SKM-1 treated with dmso at 0.1 percent for 144 hours (cell line): ENCODE measurements around the gene COL1A1.
A peak's percentile ranks its signal among the peaks of the same experiment; 100 is the strongest.

Experiments
- DNase-seq: peaks from one replicate; lab custom pipeline; 2025; ENCODE audit not compliant: unreplicated experiment; lab: John Stamatoyannopoulos, UW

Gene COL1A1

DNA sequence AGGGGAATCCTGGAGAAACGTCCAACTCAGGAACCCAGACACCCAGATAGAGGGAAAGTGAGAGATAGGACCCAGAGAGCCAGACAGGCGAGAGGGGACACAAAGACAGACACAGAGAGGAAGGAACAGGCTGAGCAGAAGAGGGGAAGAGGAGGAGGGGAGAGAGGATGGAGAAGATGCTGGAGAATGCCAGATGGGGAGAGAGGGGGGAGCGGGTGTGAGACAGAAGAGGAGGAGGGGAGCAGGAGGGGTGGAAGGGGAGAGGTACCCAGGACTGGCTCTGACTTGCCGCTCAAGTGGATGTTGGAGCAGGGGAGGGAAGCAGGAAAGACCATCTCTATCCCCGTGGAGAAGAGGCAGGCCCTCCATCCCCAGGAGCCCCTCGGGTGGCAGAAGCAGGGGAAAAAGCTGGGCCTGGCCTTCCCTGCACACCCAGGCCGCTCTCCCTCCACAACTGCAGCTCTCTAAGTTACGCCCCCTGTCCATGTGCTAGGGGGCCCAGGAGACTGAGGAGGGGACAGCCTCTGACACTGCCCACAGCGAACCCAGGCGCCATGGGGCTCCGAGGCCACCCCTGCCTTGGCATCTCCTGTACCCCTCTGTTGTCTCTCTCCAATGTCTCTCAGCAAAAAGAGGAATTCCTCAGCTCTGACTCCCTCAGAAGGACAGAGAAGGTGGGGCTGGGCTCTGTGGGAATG lies 55.8 kb downstream of the COL1A1 start:
- DNase-seq: no peak

DNA sequence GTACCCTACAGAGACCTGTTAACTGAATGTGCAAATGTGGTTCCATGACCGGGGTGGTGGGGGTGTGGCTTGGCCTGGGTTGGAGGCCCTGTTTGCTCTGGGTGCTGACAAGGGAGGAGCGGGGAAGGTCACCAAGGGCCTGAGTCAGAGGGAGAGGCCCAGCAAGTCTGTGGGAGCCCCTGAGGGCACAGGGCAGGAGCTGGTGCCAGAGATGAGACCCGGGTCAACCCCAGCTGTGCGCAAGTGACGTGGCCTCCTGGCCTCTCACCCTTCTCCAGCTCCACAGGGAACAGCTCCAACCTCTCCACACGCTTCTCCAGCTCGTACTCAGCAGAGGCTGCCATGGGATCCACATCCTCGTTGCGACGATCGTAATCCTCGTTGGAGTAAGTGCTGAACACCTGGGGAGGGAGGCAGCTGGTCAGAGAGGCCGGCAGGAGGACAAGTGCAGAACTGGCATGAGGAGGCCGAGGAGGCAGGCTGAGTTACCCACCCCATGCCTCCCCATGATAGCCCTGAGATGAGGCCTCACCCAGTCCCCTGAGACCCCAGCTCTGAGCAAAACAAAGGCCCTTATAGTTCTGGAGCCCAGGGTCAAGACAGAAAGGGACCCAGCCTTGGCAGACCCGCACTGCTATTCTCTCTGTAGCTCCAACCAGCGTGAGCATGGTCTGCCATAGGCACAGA lies 56.4 kb downstream of the COL1A1 start:
- DNase-seq: no peak

GRCh38 chr17:50144355-50144754 lies 57.1 kb downstream of the COL1A1 start:
- no peak for DNase-seq

GRCh38 chr17:50143461-50144176 lies 57.8 kb downstream of the COL1A1 start:
- no peak for DNase-seq

GRCh38 chr17:50141745-50142110 lies 59.7 kb downstream of the COL1A1 start:
- no peak for DNase-seq

GRCh38 chr17:50141026-50141744 lies 60.2 kb downstream of the COL1A1 start:
- no peak for DNase-seq

DNA sequence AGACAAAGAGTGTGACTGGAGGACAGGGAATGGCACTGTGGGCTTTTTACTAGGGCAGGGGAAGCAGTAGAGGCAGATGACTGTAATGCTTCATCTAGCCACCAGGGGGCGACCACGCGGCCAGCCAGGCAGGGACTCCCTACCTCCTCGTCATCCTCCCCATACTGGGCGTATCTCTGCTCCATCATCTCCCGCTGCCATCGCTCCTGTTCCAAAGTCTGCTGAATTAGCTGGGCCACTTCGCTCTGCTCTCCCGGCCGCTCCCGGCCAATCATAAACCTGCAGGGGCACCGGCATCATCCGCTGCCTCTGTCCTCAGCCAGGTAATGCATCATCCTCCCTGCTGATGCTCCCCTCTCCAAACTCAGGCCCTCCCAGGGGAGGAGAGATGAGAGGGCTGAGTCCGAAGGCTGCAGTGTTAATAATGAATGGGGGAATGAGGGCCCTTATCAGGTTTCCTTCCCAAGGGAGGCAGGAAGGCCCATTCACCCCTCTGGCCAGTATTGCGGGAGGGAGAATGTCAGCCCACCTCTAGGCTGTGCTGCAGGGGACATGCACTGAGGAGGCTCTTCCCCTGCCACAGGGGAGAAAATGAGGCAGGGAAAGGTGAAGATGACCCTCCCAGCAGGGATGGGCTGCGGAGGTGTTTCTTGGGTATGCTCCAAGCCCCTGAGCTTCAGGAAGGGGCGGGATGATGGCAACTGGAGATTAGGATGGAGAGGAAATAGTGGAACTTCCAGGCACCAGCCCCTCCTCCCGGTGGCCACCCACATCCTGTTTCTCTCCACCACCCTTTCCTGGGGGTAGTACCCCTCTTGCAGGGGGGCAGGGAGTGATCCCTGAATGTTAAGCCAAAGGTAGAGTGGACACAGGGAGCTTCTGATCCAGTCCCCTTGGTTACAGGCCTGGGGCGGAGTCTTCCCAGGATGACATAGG lies 61.2 kb downstream of the COL1A1 start:
- DNase-seq: peak; percentile 56

DNA sequence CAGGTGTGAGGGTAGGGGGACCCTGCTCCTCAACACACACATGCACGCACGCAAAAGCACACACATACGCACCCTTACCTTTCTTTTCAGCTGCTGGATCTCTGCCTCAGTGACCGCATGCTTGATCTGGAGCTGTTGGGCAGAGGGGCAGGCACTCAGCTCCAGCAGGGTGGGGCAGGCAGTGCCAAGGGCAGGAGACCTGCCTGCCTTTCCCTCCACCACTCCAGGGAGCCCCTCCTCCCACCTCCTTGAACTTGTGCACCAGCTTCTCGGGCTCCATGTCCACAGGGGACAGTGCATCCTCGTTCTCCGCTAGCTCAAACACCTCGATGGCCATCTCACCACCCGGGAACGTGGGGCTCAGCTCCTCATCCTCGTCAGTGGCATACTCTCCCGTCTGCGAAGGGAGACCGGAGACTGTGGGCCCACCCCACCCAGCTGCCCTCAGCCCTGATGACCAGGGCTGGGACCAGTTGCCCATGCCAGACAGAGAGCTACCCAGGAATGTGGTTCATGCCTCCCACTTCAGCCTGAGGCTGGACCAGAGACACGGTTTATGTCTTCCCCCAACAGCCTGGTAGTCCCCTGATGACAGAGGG lies 62.1 kb downstream of the COL1A1 start:
- no peak for DNase-seq

DNA sequence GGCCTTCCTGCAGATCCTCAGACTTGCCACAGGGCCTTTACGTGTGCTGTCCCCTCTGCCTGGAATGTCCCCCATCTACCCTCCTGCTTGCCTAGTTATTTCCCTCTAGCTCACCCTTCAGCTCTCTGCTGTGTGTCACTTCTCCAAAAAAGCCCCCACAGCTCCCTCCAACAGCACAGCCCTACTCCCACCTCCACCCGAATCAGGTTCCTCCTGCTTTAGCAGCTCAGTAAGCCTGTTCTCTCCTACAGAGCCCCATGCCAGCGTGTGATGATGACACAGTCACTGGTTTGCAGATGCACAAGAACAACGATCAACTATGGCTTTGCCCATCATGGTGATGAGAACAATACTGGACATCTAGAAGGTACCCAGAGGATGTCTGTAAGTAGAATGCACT lies 64.4 kb downstream of the COL1A1 start:
- no peak for DNase-seq

GRCh38 chr17:50136096-50136687 lies 65.2 kb downstream of the COL1A1 start:
- DNase-seq: no peak

DNA sequence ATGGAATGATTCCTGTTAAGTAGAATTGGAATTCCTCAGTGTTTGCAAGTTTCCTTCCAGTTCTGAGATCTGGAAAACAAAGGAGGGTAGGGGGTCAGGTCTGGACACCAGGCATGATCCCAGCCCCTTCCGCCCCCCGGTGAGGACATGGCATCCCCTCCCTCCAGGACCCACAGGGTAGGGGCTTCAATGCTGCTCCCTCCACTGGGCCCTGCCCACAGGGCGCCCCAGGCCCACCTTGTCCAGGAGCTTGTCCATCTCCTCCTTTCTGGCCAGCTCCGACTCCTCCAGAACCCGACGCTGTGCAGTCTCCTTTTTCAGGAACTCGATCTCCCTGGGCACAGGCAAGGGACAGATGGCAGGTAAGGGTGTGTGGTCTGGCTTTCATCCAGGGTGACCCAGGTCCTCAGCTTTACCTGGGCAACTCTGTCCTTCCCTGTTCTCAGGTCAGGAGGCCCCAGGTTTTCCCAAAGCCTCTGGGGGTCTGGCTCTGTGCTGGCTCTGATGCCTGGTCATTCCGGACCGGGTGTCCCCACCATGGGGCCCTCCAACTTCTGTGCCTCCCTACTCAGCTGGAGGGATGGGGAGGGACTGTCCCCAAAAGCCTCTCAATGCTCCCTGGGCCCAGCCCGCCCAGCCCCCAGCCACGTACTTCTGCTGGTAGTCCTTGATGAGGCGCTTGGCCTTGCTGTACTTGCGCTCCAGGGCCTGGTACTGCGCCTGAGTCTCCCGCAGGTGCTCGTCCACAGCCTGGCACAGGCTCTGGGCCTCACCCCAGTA lies 65.9 kb downstream of the COL1A1 start:
- DNase-seq: no peak

DNA sequence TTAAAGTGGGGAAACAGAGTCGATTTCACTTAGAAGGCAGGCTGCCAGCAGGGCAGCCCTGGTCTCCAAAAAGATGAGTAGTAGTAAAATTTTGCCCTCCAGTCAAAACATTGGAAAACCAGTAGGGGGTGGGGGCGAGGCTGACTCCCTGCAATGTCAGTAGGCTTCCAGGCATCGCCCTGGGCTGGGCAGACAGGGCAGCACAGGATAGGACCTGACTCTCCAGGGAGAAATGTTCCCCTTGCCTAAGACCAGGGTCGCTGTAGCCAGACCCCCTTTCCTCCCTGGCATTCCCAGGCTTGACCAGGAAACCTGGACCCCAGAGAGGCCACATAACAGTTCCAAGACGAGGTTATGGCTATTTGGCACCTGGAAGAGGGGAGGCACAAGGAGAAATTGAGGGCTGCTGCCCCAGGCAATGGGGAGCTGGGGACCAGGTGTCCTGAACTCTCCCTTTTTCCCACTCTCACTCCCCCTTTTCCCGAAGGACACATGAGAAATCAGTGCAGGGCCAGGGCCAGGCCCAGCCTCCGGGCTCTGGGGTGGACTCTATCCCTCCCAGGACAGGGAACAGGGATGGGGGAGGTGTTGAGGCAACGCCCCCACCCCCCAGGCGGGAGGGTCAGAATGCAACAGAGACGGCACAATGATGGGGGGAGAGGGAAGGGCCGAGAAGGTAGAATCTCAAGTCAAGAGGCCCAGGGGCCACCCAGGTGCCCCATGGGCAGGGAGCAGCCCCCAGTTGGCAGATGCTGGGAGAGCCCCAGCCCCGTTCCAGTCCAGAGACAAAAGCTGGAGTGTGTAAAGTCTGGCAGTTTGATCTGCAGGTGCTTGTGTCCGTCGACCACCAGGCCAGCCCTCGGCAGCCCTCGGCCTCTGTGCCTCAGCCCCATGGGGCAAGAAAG lies 67.0 kb downstream of the COL1A1 start:
- DNase-seq: no peak

- DNase-seq: no peak
Measured at GRCh38 chr17:50133769-50134099, 67.7 kb downstream of the COL1A1 start.
